H54 (cell line): ENCODE results near the gene WASF3.

Experiments used
- DNase-seq: peaks from one replicate; pipeline ENCODE4 v3.0.0; 2011; ENCODE audit warnings: low spot score, mixed read lengths; ENCODE audit not compliant: insufficient read length
- FAIRE-seq: peaks from 3 replicates; lab custom pipeline; 2011; peaks lifted over from hg19 to GRCh38; lab: Jason Lieb, UNC
- POLR2A ChIP-seq: IDR thresholded peaks from 2 replicates; pipeline ENCODE4 v1.6.1; 2011; ENCODE audit warnings: low read depth, mild to moderate bottlenecking, low read length

WASF3 gene

DNA sequence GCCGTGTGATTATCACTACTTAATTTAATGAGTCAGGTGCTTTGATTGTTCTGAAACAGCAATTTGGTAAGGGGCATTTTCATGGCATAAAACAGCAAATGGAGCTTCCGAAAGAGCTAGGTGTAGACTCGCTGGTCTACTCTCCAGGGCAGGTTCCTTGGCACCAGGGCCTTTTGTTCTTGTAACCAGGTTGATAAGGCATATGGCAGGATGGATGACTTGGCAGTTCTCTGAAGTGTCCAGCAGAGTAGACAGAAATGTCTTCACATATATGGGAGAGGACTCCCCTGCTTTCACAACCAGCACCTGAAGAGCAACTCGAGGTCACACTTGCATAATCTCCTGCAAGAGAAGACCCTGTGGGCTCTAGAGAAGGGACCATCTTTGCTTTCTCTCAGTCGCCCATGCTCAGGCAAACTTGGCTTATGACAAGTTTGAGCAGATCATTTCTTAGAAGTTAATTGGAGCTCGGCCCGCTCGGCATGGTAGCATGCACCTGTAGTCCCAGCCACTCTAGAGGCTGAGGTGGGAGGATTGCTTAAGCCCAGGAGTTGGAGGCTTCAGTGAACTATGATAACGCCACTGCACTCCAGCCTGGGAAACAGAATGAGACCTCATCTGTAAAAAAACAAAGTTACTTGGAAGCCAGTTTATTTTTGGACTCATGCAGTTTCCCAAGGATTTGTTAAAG is 23.3 kb upstream of the WASF3 start:
- no peak for DNase-seq
- FAIRE-seq: no peak
- no peak for TF ChIP-seq POLR2A

DNA sequence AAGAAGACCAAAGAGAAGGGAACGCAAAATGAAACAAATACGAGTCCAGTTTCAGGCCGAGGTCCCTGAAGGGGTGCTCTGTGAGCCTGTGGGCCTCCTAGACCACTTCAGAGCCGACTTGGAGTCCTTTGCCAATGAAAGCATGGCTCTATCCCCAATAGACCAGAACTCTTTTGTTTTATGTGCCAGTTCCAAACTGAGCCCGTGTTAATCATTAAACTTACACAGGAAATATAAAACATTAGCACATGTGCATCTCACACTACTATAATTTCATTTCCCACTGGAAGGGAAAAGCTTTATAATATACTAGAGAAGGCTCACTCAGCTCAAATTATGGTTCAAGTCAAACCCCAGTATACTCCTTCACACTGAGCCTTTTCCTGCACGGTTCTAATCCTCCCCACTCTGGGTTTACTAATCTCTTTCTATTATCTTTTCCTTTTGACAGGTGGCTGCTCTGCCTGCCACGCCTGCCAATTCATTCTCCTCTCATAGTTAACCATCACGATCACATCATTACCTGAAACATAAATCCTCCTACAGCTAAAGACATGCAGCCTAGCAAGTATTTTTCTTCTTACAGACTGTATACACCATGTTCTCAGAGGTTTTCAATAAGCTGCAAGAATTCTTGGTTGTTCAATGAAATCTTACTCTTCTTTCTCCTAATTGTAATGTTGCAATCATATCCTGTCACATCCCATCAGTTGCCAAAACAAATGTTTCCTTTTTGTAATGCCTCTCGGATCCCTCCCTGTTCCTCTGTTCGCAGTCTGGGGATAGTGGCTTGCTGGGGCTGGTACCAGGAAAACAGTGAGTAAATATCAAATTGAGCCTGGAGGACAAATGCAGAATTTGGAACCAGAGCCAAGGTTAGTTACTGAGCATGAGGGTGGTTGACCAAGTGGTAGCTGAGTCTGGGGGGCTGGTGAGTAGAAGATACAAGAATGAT is 18.8 kb upstream of the WASF3 start:
- no peak for FAIRE-seq
- TF ChIP-seq POLR2A: no peak
- no peak for DNase-seq

DNA sequence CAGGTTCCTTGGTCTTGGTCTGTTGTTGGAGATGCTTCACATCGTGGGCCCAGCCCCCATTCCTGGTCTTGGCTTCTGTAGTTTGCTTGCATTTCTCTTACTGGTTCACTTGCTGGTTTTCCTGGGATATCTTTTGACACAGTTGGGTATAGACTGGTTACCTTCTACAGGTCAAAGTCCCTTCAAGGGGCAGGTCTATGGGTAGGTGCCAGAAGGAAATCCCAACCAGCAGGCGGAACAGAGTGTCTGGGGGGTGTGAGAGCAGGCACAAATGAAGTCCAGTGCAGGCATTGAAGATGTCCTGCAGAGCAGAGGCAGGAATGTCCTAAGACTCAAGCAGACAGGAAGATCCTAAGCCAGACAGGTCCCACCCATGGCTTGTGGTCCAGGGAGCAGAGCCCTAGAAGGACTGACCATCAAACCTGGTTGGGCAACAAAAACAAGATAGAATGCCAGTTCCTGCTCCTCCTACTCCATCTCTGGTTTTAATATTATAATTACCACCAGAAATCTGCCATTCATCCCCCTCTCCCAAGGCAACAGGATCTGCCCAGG is 17.7 kb upstream of the WASF3 start:
- FAIRE-seq (no peak), DNase-seq (no peak)

DNA sequence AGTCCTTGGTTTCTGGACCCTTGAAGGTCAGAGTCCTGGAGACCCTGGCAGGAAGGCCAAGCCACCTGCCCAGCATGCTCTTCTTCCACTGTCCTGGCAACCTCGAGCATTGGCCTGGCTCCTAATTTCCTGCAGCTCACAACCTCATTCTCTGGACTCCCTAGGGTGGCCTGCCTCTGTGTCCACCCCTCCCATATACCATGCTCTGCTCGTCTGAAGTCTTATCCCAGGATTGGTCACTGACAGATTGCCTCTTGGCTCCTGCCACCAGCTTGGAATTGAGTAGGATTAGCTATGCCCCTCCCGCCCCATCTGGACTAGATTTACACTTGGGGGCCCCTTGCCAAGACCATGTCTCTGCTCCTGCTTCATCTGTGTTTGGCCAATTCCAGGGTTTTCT is 17.1 kb upstream of the WASF3 start:
- DNase-seq: no peak
- TF ChIP-seq POLR2A: no peak
- no peak for FAIRE-seq

More for the DNA sequence above, 17.7 kb upstream of the WASF3 start:
- no peak for TF ChIP-seq POLR2A

DNA sequence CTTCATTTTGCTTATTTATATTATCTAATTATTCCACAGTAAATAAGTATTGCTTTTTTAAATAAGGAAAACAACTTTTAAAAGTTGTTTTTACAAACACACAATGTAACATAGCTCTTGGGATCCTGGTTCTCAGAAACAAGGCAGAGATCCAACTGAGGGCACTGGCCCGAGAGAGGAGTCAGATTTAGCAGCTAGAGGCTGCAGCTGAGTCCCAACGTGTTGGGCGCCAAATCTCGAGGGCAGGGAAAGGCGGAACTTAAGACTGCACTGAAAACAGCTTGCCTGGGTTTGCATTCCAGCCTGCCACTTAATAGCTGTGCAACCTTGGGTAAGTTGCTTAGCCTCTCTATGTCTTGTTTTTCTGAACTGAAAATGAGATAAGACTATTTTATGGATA is 16.4 kb upstream of the WASF3 start:
- no peak for TF ChIP-seq POLR2A
- DNase-seq: no peak
- no peak for FAIRE-seq

DNA sequence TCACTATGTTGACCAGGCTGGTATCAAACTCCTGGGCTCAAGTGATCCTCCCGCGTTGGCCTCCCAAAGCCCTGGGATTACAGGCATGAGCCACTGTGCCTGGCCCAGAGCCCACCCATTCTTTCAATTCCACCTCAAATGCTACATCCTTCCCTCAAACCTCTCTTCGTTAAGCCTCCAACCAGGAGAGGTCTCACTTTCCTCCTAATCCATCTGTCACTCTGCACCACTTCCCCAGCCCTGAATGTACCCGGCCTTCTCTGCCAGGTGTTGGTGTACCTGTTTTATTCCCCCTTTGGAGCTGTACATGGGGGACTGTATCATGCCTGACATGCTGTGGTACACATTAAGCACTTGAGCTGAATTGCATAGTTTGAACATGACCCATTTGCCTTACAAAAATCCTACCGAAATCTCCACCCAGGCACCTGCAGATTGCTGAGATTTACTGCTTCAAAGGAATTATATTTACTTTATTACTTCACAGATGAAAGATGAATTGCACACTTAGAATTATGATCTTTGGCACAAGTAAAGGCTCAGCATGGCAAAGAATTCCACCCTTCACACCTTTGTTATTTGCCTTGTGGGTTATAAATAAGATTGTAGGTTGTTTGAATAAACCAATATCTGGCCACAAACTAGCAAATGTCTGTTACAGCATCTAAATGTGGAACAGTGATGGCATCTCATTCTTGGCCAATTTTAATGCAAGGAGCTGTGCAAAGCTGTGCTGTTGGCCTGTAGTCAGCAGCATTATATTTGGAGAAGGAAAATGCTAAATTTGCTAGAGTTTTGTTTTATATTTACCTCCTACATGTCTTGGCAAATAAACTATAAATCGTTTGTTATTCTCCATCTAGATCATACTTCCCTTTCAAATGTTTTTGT is 15.6 kb upstream of the WASF3 start:
- FAIRE-seq: no peak
- DNase-seq: no peak
- TF ChIP-seq POLR2A: no peak

DNA sequence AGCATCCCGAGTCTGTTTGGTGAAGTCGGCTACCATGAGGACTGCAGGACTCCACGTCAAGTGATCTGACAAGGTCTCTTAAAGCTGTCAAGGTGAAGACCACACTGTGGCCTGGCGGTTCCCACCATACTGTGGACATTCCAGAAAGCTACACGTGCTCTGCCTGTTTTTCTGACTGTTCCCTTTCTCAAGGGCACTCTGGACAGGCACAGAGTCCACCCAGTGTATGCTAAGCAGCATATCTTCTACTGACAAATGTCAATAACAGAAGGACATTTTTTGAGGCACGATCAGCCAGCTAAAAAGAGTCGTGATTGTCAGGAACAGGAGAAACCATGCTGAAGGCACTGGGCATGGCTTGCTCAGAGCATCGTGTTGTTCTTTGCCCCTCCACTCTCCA is 12.8 kb upstream of the WASF3 start:
- FAIRE-seq (no peak), DNase-seq (no peak)
- no peak for TF ChIP-seq POLR2A

DNA sequence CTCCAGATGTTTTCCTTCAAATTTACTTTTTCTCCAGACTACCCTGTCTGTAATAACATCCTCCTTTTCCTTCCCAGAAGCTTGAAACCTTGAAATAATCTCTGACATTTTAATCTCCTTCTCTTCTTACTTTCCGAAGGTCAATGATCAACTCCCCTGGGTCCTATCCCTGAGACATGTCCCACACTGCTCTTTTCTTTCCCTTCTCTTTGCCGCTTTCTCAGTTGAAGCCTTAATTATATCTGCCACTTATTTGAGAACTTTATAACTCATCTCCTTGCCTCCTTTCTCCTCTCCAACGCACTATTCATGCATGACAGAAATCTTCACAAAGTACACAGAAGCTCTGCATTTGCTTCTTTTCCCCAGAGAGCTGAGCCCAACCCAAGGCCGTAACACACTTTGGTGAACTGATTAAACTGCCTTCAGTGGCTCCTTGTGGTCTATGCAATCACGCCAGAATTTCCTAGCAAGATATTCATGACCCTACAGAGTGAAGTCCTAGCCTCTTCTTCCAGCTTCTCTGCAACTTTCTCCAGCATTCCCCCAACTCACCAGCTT is 9.2 kb upstream of the WASF3 start:
- no peak for TF ChIP-seq POLR2A
- FAIRE-seq (no peak), DNase-seq (no peak)

DNA sequence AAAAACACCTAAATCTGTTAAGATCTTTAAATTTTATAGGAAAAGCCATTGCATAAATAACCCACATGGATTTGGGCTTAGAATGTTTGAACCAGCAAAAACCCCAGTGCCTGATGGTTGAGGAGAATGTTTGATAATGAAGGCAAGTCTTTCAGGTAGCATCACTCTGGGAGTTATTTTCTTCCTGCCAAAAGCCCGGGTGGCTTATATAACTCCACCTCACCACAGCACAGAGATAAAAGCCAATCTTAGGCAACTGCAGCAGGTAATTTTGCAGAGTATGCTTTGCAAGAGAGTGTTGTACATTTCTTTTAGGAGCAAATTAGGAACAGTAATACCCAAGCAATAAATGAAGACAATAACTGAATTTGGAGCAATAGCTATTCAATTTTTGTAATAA is 7.8 kb upstream of the WASF3 start:
- FAIRE-seq: no peak
- DNase-seq: no peak
- no peak for TF ChIP-seq POLR2A

DNA sequence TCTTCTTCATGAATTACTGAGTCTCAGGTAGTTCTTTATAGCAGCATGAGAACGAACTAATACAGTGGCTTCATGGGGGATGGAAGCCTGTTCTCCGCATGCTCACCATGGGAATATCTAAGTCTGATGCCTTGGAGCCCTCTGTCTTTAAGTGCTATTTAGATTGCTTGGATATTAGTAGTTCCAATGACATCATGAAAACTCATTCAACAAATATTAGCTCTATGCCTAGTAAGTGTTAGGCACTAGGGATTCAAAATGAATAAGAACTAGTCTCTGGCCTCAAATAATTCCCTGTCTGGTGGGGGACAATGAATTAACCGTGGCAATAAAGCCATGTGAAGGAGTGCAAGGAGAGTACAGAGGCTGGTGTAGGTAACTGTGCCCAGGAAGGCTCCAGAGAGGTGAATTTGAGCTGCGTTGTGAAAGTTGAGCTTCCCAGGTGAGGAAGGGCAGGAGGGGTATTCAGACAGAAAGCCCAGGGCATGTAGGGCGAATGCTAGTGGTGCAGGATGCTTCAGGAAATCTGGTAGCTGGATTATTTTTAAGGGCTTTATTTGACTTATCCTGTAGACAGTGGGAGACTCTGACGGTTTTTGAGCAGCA is 6.1 kb upstream of the WASF3 start:
- no peak for DNase-seq
- TF ChIP-seq POLR2A: no peak
- no peak for FAIRE-seq

DNA sequence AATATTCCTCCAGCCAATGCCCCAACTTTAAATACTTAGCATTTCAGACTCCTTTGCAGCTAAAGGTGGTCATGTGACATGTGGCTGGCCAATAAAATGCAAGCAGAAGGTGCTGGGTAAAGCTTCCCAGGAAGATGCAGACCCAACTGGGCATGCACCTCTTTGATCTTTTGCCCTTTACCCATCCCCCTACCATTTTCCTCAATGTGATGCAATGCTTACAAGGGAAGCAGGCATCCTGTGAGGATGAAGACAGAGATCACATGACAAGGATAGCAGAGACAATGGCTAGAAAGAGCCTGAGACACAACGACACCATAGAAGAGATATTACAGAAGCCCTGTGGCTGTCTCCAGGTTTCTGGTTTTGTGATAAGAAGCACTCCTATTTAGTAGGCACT is 2.1 kb upstream of the WASF3 start:
- FAIRE-seq (no peak), DNase-seq (no peak)
- TF ChIP-seq POLR2A: no peak

DNA sequence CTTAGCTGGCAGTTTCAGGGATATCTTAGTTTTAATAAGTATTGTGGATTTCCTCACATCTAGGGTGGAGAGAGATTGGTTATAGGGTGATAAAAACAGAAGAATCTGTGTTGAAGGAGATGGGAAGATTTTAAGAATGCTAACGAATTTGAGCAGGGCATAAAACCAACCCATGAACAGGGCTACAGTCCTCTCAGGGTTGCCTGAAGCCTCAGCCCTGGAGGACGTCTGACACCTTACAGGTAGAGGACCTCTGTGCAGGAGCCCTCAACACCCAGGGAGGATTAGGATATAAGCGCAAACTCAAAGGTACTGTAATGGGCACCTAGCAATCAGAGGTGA is 461 bp upstream of the WASF3 start:
- TF ChIP-seq POLR2A: no peak
- no peak for DNase-seq
- no peak for FAIRE-seq
